Measurements from ENCODE around the gene APOBEC3H. TPM values are rescaled to one million over a fixed set of nuclear protein-coding genes. Genes with fewer than 3 reads are reported as not detected.
A peak's percentile ranks its signal among the peaks of the same experiment; 100 is the strongest.

Gene APOBEC3H
- total RNA-seq, 6 donors from 2014 or later, result 0.78 to 4.2 (median 1.0) TPM

DNA sequence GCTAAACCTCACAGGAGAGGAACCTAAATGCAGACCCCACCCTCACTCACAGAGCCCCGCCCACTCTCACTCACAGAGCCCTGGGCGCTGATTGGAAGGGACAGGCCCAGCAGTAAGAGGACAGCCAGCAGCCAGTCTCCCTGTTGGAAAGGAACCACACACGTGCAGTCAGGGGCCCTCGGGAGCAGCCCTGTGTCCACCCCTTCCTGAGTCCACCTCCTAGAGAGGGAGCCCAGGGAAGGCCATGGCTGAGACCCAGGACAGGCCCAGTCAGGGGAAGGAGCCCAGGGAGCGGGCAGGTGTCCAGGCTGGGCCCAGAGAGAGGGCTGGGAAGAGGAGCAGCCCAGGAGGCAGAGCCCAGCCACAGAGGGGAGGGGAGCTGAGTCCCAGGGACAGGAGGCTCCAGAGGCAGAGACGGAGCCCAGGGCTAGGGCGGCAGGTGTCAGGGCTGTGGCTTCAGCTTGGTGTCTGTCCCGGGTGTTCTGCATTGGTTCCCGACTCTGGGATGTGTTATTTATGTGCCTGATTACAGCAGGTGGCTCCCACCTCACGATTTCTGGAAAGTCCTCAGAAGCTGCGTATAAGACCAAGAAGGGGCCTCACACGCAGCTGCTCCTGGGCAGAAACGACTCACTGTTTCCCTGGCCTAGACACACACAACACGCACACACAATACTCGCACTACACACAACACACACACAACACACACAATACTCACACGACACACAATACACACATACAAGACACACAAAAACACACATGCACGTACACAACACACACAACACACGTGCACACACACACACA, 9.0 kb upstream of the APOBEC3H start:
- ATAC-seq (ENCODE audit: low FRiP score in 2 of 2) (peak in 1 of 2 donors; percentile 6), DNase-seq (no peak)
- WGBS, 2 donors, result 61 to 64% methylated on average over 12 to 18 of the region's 18 CpGs
- Histone ChIP-seq H3K27ac (no peak overlapping the region), H3K9me3 (no peaks in the 10 kb centered on the region), H3K27me3 (no peaks in the 10 kb centered on the region), H3K4me3 (no peak overlapping the region), H3K4me1 (peaks cover 0 to 8% (median 0%) of the 10 kb centered on the region in 4 donors), H3K36me3 (no peaks in the 10 kb centered on the region)
- no peak for TF ChIP-seq POLR2A (IDR thresholded peaks at IDR 0.05)
- no peak for TF ChIP-seq POLR2AphosphoS5 (IDR thresholded peaks at IDR 0.05)
- no peak for TF ChIP-seq EP300 (IDR thresholded peaks at IDR 0.05)
- TF ChIP-seq, protein P1, sequence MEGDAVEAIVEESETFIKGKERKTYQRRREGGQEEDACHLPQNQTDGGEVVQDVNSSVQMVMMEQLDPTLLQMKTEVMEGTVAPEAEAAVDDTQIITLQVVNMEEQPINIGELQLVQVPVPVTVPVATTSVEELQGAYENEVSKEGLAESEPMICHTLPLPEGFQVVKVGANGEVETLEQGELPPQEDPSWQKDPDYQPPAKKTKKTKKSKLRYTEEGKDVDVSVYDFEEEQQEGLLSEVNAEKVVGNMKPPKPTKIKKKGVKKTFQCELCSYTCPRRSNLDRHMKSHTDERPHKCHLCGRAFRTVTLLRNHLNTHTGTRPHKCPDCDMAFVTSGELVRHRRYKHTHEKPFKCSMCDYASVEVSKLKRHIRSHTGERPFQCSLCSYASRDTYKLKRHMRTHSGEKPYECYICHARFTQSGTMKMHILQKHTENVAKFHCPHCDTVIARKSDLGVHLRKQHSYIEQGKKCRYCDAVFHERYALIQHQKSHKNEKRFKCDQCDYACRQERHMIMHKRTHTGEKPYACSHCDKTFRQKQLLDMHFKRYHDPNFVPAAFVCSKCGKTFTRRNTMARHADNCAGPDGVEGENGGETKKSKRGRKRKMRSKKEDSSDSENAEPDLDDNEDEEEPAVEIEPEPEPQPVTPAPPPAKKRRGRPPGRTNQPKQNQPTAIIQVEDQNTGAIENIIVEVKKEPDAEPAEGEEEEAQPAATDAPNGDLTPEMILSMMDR (IDR thresholded peaks at IDR 0.05), result no peak

GRCh38 chr22:39088685-39089032, 8.4 kb upstream of the APOBEC3H start:
- no peak for TF ChIP-seq EP300 (IDR thresholded peaks at IDR 0.05)
- no peak for TF ChIP-seq POLR2AphosphoS5 (IDR thresholded peaks at IDR 0.05)
- no peak for TF ChIP-seq POLR2A (IDR thresholded peaks at IDR 0.05)
- TF ChIP-seq, protein P1 (IDR thresholded peaks at IDR 0.05), result no peak
- Histone ChIP-seq H3K27me3 (no peaks in the 10 kb centered on the region), H3K4me1 (peaks cover 0 to 8% (median 0%) of the 10 kb centered on the region in 4 donors), H3K36me3 (no peaks in the 10 kb centered on the region), H3K27ac (no peak overlapping the region), H3K9me3 (no peaks in the 10 kb centered on the region), H3K4me3 (no peak overlapping the region)
- no peak for DNase-seq
- ATAC-seq (ENCODE audit: low FRiP score in 2 of 2), result no peak
- 33 to 72% methylated on average over 1 to 5 of the region's 5 CpGs for WGBS, 2 donors

DNA sequence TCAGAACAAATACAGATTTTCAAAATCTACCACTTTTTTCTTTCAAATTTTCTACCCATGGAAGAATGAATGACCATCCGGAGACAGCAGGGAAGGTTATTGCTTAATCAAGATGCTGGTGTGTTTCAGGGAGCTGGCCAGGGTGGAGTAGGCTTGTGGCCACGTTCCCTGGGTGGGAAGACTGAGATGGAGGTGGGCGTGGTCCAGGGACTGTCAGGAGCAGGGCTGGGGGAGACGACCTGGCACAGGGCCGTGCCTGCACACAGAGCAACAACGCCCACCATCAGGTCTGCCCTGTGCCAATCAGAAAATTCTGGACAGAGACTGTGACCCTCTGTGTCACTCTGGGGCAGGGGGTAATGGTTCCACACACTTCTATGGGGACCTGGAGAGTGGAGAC, 7.1 kb upstream of the APOBEC3H start:
- H3K4me3 ChIP-seq, result no peak overlapping the region
- no peaks in the 10 kb centered on the region for H3K36me3 ChIP-seq
- H3K27me3 ChIP-seq, result no peaks in the 10 kb centered on the region
- ATAC-seq (ENCODE audit: low FRiP score in 2 of 2), result no peak
- no peak for TF ChIP-seq POLR2A (IDR thresholded peaks at IDR 0.05)
- TF ChIP-seq, protein P1 (IDR thresholded peaks at IDR 0.05), result no peak
- no peak for TF ChIP-seq POLR2AphosphoS5 (IDR thresholded peaks at IDR 0.05)
- no peak for TF ChIP-seq EP300 (IDR thresholded peaks at IDR 0.05)
- H3K27ac ChIP-seq, result peak overlapping the region in 2 of 4 donors; percentile 64 to 73
- 69 to 73% methylated on average over 6 of the region's 6 CpGs for WGBS, 2 donors
- peaks cover 0 to 8% (median 0%) of the 10 kb centered on the region in 4 donors for H3K4me1 ChIP-seq
- DNase-seq, result no peak
- no peaks in the 10 kb centered on the region for H3K9me3 ChIP-seq

DNA sequence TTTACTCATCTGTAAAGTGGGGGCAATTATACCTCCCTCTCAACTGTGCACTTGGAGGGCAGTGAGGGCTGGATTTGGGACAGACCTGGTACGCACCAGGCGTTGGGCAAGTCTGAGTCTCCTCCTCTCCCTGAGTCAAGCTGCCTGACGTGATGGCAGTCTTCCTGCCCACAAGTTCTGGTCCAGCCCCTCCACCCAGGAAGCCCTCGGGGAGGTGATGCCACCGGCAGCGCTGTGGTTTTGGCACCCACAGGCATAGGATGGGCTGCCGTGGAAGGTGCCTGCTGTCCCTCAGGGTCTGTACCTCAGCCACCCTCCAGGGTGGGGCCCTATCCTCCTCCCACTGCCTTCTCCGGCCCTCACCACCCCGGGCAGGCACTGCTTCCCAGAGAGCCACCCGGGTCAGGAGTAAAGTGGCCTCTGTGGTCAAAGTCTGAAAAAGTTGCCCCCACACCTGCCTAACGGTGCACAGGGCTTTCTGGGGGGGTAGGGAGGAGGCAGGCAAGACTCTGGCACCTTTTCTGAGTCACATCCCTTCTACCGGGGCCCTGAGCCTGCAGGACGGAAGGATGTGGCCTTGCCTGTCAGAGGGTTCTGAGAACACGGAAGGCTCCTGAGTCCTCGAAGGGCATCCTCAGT, 6.5 kb upstream of the APOBEC3H start:
- 50 to 57% methylated on average over 12 to 15 of the region's 15 CpGs for WGBS, 2 donors
- no peak for TF ChIP-seq POLR2A (IDR thresholded peaks at IDR 0.05)
- peak in 1 of 2 donors; percentile 61 for TF ChIP-seq POLR2AphosphoS5 (IDR thresholded peaks at IDR 0.05)
- TF ChIP-seq, protein P1 (IDR thresholded peaks at IDR 0.05), result no peak
- TF ChIP-seq EP300 (IDR thresholded peaks at IDR 0.05), result no peak
- no peaks in the 10 kb centered on the region for H3K9me3 ChIP-seq
- no peaks in the 10 kb centered on the region for H3K27me3 ChIP-seq
- DNase-seq (peak; percentile 56 to 68), ATAC-seq (ENCODE audit: low FRiP score in 2 of 2) (peak; percentile 49 to 59)
- H3K4me3 ChIP-seq, result no peak overlapping the region
- H3K4me1 ChIP-seq, result peaks cover 0 to 8% (median 0%) of the 10 kb centered on the region in 4 donors
- H3K27ac ChIP-seq, result peak overlapping the region in 3 of 4 donors; percentile 21 to 73 (median 64)
- no peaks in the 10 kb centered on the region for H3K36me3 ChIP-seq
